GM03348 (cell line): ENCODE results near the gene RABGAP1L.

Source experiments
- DNase-seq: peaks from one replicate; pipeline ENCODE4 v3.0.0; 2012; ENCODE audit warnings: low spot score

RABGAP1L gene

GRCh38 chr1:174761901-174762585 is 602.7 kb downstream of the RABGAP1L start:
- DNase-seq: no peak

GRCh38 chr1:174764191-174764590 is 604.9 kb downstream of the RABGAP1L start:
- no peak for DNase-seq

GRCh38 chr1:174766727-174767126 is 607.4 kb downstream of the RABGAP1L start:
- no peak for DNase-seq

GRCh38 chr1:174768516-174768915 is 609.2 kb downstream of the RABGAP1L start:
- no peak for DNase-seq

GRCh38 chr1:174768949-174769348 is 609.6 kb downstream of the RABGAP1L start:
- no peak for DNase-seq

GRCh38 chr1:174769961-174770549 is 610.7 kb downstream of the RABGAP1L start:
- DNase-seq: peak; percentile 68

- DNase-seq: peak; percentile 20
Observed at GRCh38 chr1:174775621-174776020, 616.3 kb downstream of the RABGAP1L start.

GRCh38 chr1:174777262-174777661 is 617.9 kb downstream of the RABGAP1L start:
- DNase-seq: no peak

- no peak for DNase-seq
Observed at GRCh38 chr1:174785510-174785909, 626.2 kb downstream of the RABGAP1L start.

- no peak for DNase-seq
Observed at GRCh38 chr1:174786358-174786757, 627.0 kb downstream of the RABGAP1L start.

- no peak for DNase-seq
Observed at GRCh38 chr1:174786760-174787159, 627.4 kb downstream of the RABGAP1L start.

- peak; percentile 76 for DNase-seq
Observed at GRCh38 chr1:174788981-174789380, 629.7 kb downstream of the RABGAP1L start.

- DNase-seq: peak; percentile 64
Observed at GRCh38 chr1:174789399-174789798, 630.1 kb downstream of the RABGAP1L start.

- no peak for DNase-seq
Observed at GRCh38 chr1:174791863-174792262, 632.5 kb downstream of the RABGAP1L start.

GRCh38 chr1:174794861-174795260 is 635.5 kb downstream of the RABGAP1L start:
- DNase-seq: no peak

GRCh38 chr1:174795806-174796205 is 636.5 kb downstream of the RABGAP1L start:
- no peak for DNase-seq

- no peak for DNase-seq
Observed at GRCh38 chr1:174797398-174797797, 638.1 kb downstream of the RABGAP1L start.

GRCh38 chr1:174799136-174799479 is 639.8 kb downstream of the RABGAP1L start:
- peak; percentile 29 for DNase-seq

- DNase-seq: peak; percentile 29
Observed at GRCh38 chr1:174800216-174800851, 641.0 kb downstream of the RABGAP1L start.

GRCh38 chr1:174800876-174801275 is 641.6 kb downstream of the RABGAP1L start:
- no peak for DNase-seq

GRCh38 chr1:174809755-174810280 is 650.5 kb downstream of the RABGAP1L start:
- no peak for DNase-seq

- DNase-seq: no peak
Observed at GRCh38 chr1:174812016-174812415, 652.7 kb downstream of the RABGAP1L start.

GRCh38 chr1:174812656-174813055 is 653.3 kb downstream of the RABGAP1L start:
- no peak for DNase-seq
